HG03103 (cell line): ENCODE data around the gene APOL6.
"Not testable (repeated sequence)": the region's sequence is repeated elsewhere in the genome, so short reads cannot be mapped to it uniquely, and the experiment has no call there.

Source experiments
- ATAC-seq: cut with Tn5 transposase; IDR thresholded peaks from one replicate; pipeline ENCODE4 v1.9.1; 2021; ENCODE audit warnings: low read depth; ENCODE audit not compliant: unreplicated experiment

APOL6 gene

DNA sequence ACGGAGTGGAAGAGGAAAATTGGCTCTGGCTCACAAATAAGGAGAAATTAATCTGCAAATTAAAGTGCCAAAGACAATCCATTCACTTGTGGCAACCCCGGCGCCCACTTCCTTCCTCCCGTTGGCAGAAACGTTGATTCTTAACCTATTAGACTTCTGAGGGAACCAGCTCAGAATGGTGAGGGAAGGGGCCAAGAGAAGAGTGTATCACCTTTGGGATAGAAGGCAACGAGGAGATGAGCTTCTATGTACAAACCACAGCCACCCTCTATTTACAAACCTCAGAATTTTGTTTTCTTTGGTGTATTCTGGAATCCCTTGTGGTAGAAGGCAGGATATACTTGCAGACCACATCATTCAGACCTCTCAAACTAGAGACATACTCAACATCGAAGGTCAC is 32.2 kb upstream of the APOL6 start:
- ATAC-seq, result no peak

DNA sequence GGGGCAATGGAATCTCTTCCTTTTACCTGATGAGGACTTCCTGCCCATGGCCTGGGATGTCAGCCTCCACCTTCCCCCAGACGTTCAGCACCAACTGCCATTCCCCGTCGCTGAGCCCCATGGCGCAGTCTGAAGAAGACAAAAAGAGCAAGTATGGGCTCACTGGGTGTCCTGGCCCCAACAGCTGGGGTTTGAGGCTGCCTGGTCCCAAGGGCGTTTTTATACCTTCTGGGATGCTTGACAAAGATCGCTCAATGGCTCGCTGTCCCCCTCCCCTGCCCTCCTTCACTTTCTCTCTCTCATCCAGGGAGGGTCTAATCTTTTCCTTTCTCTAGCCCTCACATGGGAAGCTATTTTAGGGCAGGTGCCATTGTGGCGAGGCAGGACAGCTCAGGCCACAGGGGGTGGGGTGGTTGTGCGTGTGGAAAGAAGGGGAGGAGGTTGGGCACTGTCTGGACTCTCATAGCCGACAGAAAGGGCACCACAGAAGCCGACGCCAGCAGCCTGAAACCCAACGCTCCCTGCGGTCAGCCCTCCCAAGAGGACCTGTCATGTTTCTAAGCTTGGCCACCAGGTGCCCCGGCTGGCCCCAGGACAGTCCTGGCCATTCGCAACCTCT is 31.0 kb upstream of the APOL6 start, which contains the start of gene MB:
TSS of gene MB (minus strand) at position 193 of the 619 bp plus-strand sequence. CDS start at position 121, 72 bp downstream.
- no peak for ATAC-seq

DNA sequence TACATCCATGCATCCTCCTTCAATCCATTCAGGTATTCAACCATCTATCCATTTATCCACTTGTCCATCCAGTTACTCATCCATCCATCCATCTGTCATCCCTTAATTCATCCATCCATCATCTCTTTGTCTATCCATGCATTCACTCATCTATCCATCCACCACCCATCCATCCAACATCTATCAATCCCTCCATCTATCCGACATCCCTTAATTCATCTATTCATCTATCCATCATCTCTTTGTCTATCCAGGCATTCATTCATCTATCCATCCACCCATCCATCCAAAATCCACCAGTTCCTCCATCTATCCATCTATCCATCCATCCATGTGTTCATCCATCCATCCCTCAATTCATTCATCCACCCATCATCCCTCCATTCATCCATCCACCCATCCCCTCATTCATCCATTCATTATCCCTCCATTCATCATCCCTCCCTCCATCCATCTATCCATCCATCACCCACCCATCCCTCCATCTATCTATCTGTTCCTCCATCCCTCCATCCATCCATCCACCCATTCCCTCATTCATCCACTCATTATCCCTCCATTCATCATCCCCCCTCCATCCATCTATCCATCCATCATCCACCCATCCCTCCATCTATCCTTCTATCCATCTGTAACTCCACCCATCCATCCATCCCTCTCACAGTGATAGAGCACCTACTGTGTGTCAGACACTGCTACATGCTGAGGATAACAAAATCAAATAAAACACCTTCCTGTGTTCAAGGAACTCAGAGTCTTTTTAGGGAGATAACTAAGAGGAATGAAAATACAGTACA is 29.6 kb upstream of the APOL6 start:
- ATAC-seq, result no peak

DNA sequence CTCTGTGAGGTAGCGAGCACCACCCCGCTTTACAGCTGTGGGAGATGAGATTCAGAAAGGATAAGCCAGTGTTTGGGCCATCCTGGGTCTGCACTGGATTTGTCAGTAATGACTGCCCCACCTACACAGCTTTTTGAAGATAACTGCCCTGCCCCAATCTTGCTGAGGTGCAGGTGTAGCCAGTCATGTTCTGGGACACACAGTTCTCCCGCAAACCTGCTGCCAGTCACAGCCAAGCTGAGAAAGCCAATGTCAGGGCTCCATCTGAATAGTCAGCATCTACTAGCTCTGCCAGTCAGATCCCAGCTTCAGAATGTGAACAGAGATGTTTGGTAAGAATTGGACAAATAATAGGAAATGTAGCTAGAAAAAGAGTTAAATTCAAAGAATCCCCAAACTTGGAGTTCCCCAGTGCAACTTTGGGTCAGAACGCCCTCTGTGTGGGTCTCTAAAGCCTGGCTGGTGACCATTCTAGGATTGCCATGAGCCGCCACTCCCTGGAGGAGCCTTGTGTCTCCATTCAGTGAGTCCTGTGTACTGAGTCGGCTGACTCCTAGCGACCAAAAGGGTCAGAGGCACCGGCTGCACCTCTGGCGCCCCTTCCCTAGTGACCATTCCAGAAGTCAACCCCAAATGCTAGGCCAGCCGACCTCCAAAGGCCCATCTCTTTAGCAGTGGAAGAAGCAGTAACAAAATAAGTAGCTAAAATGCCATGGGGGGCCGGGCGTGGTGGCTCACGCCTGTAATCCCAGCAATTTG is 28.7 kb upstream of the APOL6 start:
- no peak for ATAC-seq

DNA sequence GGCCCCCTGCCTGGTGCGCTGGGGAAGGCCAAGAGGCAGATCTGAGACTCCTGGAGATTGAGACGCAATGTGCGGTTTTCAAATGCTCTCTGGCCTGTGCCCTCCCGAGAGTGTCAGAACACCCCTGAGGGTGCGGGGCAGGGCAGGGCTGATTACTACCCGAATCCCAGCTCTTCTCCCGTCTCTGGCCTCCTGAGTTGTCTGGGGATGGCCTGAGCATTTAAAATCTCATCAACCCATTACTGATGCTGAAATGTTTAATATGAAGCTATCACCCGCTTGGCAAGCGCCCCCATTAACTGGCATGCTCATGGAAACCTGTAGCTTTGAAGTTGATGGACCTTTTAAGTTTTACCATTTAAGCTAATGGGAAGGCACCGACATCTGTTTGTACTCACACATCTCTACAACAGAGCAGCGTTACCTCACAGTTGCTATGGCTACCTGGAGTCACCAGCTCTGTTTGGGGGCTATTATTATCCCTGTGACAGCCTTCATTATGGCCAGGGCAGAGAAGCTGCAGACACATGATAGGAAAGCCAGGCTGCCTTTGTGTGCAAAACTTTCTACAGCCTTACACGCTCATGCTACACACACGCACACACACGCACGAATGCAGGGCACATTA is 27.5 kb upstream of the APOL6 start:
- no peak for ATAC-seq

DNA sequence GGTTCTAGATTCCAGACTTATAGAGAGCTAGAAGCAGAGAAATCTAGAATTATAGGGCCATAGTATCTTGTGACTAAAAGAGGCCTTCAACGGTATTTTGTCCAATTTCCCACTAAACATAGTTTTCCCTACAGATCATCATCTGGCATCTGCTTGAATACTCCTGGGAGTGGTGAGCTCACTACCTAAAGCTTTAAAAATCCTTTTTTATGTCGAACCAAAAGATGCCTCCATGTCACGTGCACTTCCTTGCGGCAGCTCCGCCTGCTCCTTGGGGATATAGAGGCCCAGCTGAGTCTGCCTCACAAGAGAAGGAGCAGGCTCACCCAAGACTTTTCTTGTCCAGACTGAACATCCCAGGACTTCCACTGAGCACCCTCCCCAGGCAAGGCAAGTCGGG is 26.8 kb upstream of the APOL6 start:
- no peak for ATAC-seq

DNA sequence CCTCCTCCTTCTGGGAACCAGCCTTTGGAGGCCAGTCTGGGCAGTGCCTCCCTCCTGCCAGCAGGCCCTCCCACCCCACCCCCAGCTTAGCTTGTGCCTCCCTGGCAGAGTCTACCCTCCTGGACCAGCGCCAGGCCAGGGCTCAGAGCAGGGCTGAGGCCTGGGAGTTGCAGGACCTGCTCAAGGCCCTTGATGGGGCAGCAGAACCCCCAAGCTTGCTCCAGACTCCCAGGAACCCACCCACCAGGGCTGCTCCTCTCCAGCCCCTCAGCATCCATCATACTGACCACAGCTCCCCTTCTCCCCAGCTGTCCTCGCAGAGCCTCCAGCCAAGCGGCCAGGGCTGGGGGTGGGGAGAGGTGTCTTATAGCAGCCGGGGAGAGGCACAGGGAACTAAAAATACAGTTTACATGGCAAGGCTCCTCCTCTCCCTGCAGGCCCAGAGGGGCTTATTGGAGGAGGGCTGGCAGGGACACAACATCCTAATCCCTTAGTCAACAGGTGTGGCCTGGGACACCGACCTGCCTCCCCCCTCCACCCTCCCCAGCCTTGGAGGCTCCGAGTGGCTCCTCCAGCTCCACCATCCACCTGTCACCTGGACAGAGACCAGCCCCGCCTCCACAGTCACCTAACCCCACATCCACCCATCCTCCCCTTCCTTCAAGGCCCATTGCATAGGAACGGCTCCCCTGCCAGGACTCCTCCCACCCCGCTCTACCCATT is 25.9 kb upstream of the APOL6 start:
- ATAC-seq, result no peak

DNA sequence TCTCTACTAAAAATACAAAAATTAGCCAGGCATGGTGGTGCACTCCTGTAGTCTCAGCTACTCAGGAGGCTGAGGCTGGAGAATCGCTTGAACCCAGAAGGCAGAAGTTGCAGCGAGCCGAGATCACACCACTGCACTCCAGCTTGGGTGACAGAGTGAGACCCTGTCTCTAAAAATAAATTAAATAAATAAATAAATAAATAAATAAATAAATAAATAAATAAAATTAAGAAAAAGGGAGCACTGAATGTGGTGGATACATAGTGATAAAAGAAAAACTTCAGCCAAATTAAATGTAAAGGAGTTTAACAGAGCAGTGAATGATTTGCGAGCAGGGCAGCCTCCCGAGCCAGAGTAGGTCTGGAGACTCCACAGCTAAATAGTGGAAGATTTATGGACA is 24.4 kb upstream of the APOL6 start:
- ATAC-seq, result not testable (repeated sequence)

DNA sequence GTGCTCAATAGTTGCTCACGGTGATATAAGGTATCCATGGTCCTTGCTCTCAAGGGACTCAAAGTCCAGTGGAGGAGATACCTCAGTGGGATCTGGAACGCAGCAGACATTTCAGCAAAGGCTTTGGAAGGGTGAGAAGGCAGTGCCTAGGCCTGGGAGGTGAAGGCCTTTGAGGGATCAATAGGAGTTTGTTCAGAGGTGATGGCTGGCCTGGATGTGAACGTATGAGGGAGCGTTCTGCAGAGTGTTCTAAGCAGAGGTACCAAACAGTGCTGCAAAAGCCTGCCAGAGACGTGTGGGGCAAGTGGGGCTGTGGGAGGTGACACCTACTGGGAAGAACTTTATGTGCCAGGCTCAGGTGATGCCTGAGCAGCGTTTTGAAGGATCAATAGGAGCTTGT is 23.7 kb upstream of the APOL6 start:
- no peak for ATAC-seq

DNA sequence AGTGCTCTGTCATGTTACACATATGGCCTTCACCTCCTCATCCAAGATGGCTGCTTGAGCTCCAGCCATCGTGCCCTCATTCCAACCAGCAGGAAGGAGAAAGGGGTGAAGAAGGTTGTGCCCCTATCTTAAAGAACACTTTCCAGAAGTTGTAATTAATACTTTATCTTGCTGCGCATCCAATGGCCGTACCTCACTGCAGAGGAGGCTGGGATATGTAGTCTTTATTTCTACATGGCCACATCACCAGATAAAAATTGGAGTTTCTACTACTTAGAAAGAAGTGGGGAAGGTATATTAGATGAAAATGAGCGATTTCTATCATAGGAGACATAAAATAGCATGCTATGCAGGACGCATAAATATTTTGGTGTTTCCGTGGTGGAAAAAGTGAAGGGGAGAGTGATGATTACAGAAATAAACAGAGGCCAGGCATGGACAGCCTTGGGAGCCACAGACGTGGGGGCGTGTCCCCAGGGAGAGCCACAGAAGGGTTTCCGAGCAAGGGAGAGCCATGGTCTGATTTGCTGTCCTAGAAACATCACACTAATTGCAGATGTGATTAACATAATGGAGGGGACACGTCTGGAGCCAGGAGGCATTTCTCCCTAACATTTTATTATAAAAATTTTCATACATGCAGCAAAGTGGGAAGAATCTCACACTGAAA is 22.3 kb upstream of the APOL6 start:
- no peak for ATAC-seq

DNA sequence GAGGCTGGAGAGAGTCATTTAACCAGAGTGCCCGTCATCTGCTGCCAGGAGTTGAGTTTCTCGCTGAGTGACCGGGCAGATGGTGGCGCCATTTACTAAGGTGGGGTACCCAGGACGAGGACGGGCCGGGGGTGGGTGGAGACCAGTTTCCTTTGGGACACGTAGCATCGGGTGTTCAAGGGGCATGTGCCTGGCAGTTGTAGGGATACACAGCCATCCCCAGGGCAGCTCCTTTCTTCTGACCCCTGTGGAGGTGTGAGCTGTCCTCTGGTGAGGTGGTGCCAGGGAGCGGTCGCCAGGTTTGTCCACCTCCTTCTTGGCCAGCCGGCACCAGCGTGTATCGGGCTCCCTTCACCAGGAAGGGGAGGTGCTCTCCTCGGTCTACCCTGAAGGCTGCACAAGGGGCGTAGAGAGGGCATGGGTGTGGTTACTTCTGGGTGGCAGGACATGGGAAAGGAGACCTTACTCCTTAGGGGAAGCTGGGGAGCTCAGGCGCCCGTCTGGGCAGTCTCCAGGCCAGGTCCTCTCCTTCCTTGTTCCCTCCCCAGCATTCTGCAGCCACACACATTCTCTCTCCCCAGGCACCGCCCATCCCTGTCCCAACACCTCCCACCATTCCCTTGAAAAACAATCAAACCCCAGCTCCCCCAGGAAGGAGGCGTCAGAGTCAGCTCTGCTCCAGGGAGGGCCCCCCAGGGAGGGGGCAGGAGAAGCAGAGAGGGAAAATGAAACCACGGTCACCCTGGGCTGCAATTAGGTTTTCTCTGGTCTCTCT is 20.8 kb upstream of the APOL6 start:
- no peak for ATAC-seq

DNA sequence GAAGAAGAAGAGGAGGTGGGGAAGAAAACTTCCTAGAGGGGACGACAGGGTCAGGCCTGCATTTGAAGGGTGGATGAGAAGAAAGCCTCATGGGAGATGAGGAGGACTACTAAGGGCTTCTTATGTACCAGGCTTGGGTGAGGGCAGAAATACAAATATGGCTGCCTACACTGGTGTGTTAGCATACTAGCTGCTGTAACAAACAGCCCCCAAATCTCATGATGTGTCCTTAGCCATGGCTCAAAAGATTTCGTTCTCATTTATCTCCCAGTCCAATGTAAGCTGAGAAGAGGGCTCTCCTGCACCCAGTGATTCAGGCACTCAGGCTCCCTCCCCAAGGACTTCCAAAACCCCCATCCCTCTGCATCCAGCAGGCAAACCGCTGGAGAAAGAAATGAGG is 19.5 kb upstream of the APOL6 start:
- ATAC-seq, result no peak

DNA sequence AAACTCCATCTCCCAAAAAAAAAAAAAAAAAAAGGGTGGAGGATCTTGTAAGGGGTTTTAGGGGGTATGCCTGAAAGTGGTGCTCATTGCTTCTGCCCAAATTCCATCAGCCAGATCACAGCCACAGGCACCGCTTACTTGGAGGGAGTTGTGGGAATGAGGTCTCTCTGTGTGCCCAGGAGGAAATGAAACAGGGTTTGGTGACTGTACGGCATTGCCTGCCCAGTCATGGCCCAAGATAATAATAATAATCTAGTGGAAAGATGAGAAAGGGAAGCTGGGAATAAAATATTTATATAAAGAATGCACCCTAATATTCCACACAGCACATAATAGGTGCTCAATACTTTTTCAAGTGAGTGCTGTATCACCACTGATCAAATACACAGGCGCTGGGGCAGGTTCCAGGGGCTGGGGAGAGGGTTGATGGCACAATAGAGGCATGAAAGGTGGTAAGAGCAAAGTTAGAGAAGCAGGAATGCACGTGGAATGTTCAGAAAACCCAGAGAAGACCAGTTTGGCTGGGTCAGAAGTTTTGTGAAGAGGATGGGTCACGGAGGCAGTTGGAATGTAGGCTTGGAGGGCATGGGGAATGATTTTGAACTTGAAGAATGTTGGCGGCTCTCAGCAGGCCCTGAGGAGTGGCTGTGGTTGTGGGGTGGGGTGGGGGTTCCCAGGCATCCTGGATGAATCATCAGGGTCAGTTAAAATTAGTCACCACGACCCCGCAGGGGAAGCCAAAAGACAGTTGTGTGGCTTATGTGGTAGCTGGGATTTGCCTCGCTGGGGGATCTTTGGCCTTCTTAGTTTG is 18.6 kb upstream of the APOL6 start:
- ATAC-seq, result no peak

DNA sequence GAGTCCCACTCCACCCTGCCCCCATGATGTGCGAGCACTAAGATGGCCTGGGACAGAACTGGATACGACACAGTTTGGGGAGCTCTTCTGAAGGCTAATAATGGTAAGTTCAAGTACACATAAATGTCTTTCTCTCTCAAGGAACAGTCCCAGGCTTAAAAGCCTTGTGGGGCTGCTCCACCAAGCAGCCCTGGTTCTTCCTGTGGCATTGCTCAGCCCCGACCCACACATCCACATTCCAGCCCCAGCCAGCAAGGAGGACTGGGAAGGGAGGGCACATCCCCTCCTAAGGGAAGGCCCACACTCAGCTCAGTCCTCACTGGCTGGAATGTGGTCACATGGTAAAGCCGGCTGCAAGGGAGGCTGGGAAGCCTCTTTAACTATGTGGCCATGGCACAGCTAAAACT is 17.9 kb upstream of the APOL6 start:
- ATAC-seq, result no peak

DNA sequence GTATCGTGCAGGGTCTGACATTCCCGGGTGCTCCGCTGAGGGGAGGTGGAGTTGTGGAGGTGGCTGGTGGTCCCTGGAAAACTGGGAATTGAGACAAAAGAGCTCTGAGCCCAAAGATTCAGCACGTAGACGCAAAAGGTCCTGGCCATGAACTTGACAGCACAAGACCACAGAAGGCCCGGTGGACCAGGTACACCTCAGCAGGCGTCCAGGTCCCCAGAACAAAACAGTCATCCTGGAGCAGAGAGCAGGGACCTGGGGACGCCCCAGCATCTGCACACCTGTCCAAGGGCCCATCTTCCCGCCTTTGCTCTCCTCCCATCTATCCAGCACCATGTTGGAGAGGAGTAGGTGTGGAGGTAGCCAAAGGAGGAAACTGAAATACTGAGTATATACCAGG is 17.4 kb upstream of the APOL6 start:
- no peak for ATAC-seq

DNA sequence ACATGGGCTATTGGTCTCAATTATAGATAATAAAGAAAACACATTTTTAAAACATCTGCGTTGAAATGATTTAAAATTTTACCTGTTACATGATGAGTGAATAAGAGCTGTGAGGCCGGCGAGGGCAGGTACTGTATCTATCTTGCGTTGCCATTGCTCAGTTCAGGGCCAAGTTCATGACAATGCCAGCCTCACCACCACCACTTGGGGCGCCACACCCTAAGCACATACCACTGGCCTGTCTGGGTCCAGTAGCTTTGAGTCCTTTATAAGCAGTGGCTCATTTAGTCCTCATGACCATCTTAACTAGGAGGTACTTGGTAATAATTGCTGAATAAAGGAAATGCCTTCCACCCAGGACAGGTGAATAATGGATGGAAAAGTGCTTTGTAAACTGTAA is 16.6 kb upstream of the APOL6 start:
- ATAC-seq, result no peak

DNA sequence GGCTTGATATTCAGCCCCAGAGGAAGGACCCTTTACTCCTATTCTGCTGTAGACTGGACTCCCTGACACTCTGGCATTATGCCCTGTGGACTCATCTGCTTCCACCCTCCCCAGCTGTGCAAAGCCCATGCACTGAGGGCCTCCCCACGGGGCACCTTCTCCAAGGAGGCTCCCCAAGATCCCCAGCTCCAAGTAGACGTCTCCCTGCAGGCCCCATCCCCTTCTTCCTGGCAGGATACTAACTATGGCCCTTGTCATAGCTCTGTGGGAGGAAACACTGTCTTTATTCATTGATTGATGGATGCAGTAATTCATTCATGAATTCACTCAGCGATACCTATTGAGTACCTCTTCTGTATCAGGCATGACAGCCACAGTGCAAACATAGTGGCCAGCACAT is 15.3 kb upstream of the APOL6 start:
- ATAC-seq, result no peak

DNA sequence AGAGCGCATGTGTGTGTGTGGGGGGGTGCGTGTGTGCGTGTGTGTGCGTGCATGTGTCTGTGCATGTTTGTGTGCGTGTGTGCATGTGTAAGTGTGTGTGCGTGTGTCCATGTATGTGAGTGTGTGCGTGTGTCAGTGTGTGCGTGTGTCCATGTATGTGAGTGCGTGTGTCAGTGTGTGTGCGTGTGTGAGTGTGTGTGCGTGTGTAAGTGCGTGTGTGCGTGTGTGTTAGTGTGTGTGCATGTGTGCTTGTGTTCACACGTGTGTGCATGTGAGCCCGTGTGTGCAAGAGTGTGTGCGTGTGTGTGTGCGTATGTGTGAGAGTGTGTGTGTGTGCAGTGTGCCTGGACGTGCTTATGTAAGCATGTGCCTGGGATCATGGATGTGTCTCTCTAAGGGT is 14.7 kb upstream of the APOL6 start:
- ATAC-seq, result no peak
